ENCODE measurements around the gene GATAD2B.

GATAD2B gene

GRCh38 chr1:153872331-153872730 lies 50.4 kb downstream of the GATAD2B start:
- TF ChIP-seq CTCF (IDR thresholded peaks at IDR 0.05; ENCODE audit: insufficient read depth, low read length, missing control alignments): no peak
- ChIA-PET POLR2A (no interaction called here), CTCF (no interaction called here)
- H3K4me3 ChIP-seq (ENCODE audit: low read depth, low read length): no peak overlapping the region
- no peak for DNase-seq (ENCODE audit: low read depth, low spot score)

GRCh38 chr1:153869486-153869885 lies 53.3 kb downstream of the GATAD2B start:
- DNase-seq (ENCODE audit: low read depth, low spot score): no peak
- CTCF ChIA-PET: no interaction called here
- POLR2A ChIA-PET: no interaction called here
- TF ChIP-seq CTCF (IDR thresholded peaks at IDR 0.05; ENCODE audit: insufficient read depth, low read length, missing control alignments): no peak
- no peak overlapping the region for H3K4me3 ChIP-seq (ENCODE audit: low read depth, low read length)

DNA sequence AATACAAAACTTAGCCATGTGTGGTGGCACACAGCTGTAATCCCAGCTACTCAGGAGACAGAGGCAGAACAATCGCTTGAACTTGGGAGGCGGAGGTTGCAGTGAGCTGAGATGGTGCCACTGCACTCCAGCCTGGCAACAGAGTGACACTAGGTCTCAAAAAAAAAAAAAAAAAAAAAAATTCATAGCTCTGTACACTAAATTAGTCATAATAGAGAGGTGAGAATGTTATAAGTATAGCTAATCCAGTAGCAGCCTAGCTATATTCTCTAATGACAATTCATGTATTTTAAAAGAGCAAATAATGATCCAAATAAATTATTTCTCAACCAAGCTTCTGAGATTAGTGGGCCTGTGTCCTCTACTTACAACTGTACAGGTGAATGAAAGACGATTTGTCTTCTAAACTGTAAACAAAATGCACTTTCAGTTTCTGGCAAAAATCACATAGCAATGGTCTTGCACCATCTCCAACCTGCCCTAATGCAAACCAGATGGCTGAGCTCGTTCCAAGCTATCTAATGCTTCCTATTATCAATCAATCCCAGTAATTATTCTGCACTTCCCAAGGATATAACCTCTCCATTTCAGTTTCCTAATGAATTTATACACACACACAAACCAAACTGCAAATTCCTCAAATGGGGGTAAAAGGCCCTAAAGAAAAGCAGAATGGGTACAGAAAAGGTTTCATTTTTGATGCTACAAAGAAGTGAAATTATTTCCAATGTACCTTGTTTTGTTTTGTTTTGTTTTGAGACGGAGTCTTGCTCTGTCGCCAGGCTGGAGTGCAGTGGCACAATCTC lies 56.5 kb downstream of the GATAD2B start:
- POLR2A ChIA-PET: no interaction called here
- H3K4me3 ChIP-seq (ENCODE audit: low read depth, low read length): no peak overlapping the region
- DNase-seq (ENCODE audit: low read depth, low spot score): no peak
- CTCF ChIA-PET: interaction anchor here (0.8 to 1.1 kb wide), 2 partner anchors 44 to 79 kb away, joined by 3 read pairs; no protein-coding TSS in a partner anchor
- TF ChIP-seq CTCF (IDR thresholded peaks at IDR 0.05; ENCODE audit: insufficient read depth, low read length, missing control alignments): no peak

- no peak for TF ChIP-seq CTCF (IDR thresholded peaks at IDR 0.05; ENCODE audit: insufficient read depth, low read length, missing control alignments)
- no peak for DNase-seq (ENCODE audit: low read depth, low spot score)
- ChIA-PET CTCF (interaction anchor here (0.9 to 1.0 kb wide), 2 partner anchors 21 to 126 kb away, joined by 3 to 4 read pairs; partner anchors contain the start of gene RAB13), POLR2A (no interaction called here)
- no peak overlapping the region for H3K4me3 ChIP-seq (ENCODE audit: low read depth, low read length)
Measured at GRCh38 chr1:153860285-153860684, 62.5 kb downstream of the GATAD2B start.

- DNase-seq (ENCODE audit: low read depth, low spot score): no peak
- CTCF ChIA-PET: interaction anchor here (1.4 kb wide), 1 partner anchor 89 kb away, joined by 3 read pairs; the partner anchor contains the start of gene DENND4B
- no peak overlapping the region for H3K4me3 ChIP-seq (ENCODE audit: low read depth, low read length)
- POLR2A ChIA-PET: no interaction called here
- TF ChIP-seq CTCF (IDR thresholded peaks at IDR 0.05; ENCODE audit: insufficient read depth, low read length, missing control alignments): no peak
Measured at GRCh38 chr1:153857505-153857904, 65.3 kb downstream of the GATAD2B start.

DNA sequence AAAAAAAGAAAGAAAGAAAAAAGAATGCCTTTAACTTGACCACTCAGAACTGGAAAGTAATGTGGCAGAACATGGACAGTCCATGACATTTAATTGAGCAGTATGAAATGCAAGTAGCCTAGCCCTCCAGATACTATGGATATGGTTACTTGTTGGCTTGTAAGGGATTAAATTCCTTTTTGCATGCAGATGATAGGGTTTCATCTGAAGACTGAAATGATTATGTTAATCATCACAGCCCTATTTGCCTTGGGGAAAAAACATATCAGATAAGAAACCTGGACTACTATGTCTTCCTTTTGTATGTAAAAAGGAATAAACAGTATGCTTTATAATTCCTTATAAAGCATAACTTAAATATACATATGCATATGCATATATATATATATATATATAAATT lies 66.0 kb downstream of the GATAD2B start:
- ChIA-PET CTCF (no interaction called here), POLR2A (no interaction called here)
- H3K4me3 ChIP-seq (ENCODE audit: low read depth, low read length): no peak overlapping the region
- no peak for TF ChIP-seq CTCF (IDR thresholded peaks at IDR 0.05; ENCODE audit: insufficient read depth, low read length, missing control alignments)
- no peak for DNase-seq (ENCODE audit: low read depth, low spot score)

Measured in AG04449 (cell line).